GM08714 (cell line): Measurements from ENCODE around the gene TRIP6.
"Not testable (repeated sequence)": the region's sequence is repeated elsewhere in the genome, so short reads cannot be mapped to it uniquely, and the experiment has no call there.

ENCODE experiments used
- H3K4me3 ChIP-seq: fragments of 200-500 bp; sonication (Bioruptor generic); 2 replicates; pipeline ENCODE4 v1.5.1; 2014; ENCODE audit warnings: mild to moderate bottlenecking, low read length, inconsistent platforms
- ZNF274 ChIP-seq: IDR thresholded peaks from 2 replicates; pipeline ENCODE4 v1.6.1; 2012; ENCODE audit warnings: mild to moderate bottlenecking, low read depth, low read length

The TRIP6 gene

GRCh38 chr7:100829150-100829716, 38.0 kb upstream of the TRIP6 start:
- no peak for TF ChIP-seq ZNF274
- no peak overlapping the region for H3K4me3 ChIP-seq

- TF ChIP-seq ZNF274, result no peak
- no peak overlapping the region for H3K4me3 ChIP-seq
Measured at GRCh38 chr7:100830396-100830795, 36.8 kb upstream of the TRIP6 start.

- H3K4me3 ChIP-seq, result no peak overlapping the region
- no peak for TF ChIP-seq ZNF274
Measured at GRCh38 chr7:100832281-100832633, 34.9 kb upstream of the TRIP6 start.

- TF ChIP-seq ZNF274, result no peak
- no peak overlapping the region for H3K4me3 ChIP-seq
Measured at GRCh38 chr7:100835903-100836811, 31.0 kb upstream of the TRIP6 start.

GRCh38 chr7:100836812-100837098, 30.4 kb upstream of the TRIP6 start:
- no peak for TF ChIP-seq ZNF274
- peak overlapping the region; percentile 34; the same call in 1 of the 2 replicates for H3K4me3 ChIP-seq

- TF ChIP-seq ZNF274, result no peak
Measured at GRCh38 chr7:100837099-100837836, 29.9 kb upstream of the TRIP6 start.

GRCh38 chr7:100839361-100839760, 27.8 kb upstream of the TRIP6 start:
- H3K4me3 ChIP-seq, result no peak overlapping the region
- TF ChIP-seq ZNF274, result no peak

More at GRCh38 chr7:100837099-100837836, 29.9 kb upstream of the TRIP6 start:
- peak overlapping the region; percentile 34; the same call in 1 of the 2 replicates for H3K4me3 ChIP-seq

GRCh38 chr7:100840470-100841100, 26.6 kb upstream of the TRIP6 start:
- no peak overlapping the region for H3K4me3 ChIP-seq
- no peak for TF ChIP-seq ZNF274

- no peak for TF ChIP-seq ZNF274
- no peak overlapping the region for H3K4me3 ChIP-seq
Measured at GRCh38 chr7:100847360-100847759, 19.8 kb upstream of the TRIP6 start.

- no peak for TF ChIP-seq ZNF274
- H3K4me3 ChIP-seq, result peak within 1 kb of the TSS; percentile 78
Measured at GRCh38 chr7:100852048-100852872, 14.9 kb upstream of the TRIP6 start, which contains the start of gene SLC12A9. SLC12A9 (plus strand) TSS chr7:100852713; CDS start chr7:100854198, 1,485 bp downstream.

GRCh38 chr7:100854146-100854895, 12.9 kb upstream of the TRIP6 start:
- H3K4me3 ChIP-seq, result no peak overlapping the region
- TF ChIP-seq ZNF274, result no peak

GRCh38 chr7:100854899-100855298, 12.3 kb upstream of the TRIP6 start:
- not testable (repeated sequence) for H3K4me3 ChIP-seq

- H3K4me3 ChIP-seq, result no peak overlapping the region
- TF ChIP-seq ZNF274, result no peak
Measured at GRCh38 chr7:100855515-100855914, 11.7 kb upstream of the TRIP6 start.
